ENCODE data around the gene PARD6A.

Gene PARD6A

GRCh38 chr16:67697422-67698185 lies 36.8 kb downstream of the PARD6A start:
- DNase-seq = no peak

DNA sequence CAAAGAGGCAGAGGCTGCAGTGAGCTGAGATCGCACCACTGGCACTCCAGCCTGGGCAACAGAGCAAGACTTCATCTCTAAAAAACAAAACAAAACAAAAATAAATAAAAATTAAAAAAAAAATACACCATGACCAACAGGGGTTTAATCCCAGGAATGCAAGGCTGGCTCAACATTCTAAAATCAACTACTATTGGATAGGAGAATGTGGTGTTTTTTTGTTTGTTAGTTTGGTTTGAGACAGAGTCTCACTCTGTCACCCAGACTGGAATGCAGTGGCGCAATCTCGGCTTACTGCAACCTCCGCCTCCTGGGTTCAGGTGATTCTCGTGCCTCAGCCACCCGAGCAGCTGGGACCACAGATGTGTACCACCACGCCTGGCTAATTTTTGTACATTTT lies 38.5 kb downstream of the PARD6A start:
- no peak for DNase-seq

DNA sequence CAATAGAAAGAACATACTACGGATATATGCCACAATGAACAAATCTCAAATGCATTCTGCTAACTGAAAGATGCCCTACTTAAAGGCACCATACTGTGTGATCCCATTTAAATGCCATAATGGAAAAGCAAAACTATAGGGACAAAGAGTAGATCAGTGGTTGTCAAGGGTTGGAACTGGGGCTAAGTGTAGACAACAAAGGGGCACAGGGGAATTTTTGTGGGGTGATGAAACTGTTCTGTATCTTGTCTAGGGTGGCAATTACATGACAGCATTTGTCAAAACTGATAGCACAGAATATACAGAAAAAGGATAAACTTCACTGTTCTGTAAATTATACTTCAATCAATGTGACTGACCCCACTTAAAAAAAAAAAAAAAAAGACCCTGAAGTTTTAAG lies 40.7 kb downstream of the PARD6A start:
- DNase-seq = no peak

- DNase-seq = no peak
These were observed 41.4 kb downstream of the PARD6A start for GRCh38 chr16:67702130-67702529.

GRCh38 chr16:67703626-67704025 lies 42.9 kb downstream of the PARD6A start:
- no peak for DNase-seq

- DNase-seq = no peak
These were observed 43.4 kb downstream of the PARD6A start for GRCh38 chr16:67704110-67704509.

DNA sequence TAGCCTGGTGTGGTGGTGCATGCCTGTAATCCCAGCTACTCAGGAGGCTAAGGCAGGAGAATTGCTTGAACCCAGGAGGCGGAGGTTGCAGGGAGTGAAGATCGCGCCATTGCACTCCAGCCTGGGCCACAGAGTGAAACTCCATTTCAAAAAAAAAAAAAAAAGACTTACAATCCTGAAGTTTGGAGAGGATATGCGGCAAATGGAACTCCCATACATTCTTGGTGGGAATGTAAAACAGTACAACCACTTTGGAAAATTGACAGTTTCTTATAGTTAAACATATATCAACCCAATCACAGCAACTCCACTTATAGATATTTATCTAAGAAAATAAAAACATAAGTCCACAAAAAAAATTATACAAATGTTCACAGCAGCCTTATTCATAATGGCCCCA lies 46.5 kb downstream of the PARD6A start:
- DNase-seq = no peak

DNA sequence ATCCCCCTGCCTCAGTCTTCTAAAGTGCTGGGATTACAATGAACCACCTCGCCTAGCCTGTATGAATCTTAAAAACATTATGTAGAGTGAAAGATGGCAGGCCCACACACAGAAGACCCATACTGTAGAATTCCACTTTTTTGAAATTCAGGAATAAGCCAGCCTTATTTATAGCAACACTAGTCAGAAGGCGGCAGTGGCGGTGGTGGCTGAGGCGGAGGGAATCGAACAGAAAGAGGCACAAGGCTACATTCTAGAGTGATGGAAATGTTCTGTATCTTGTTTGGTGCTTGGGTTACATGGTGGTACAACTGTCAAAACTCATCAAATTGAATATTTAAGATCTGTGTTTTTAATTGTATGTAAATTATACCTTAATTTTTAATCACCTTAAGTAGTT lies 47.0 kb downstream of the PARD6A start:
- DNase-seq = no peak

- no peak for DNase-seq
These were observed 47.6 kb downstream of the PARD6A start for GRCh38 chr16:67708368-67708771.

GRCh38 chr16:67709050-67709449 lies 48.3 kb downstream of the PARD6A start:
- DNase-seq = no peak

- DNase-seq = no peak
These were observed 49.8 kb downstream of the PARD6A start for GRCh38 chr16:67710607-67711006.

Measured in activated CD8-positive, alpha-beta memory T cell treated with anti-CD3 and anti-CD28 coated beads, Interleukin-2, amount 50 U/mL, for 48 hours (primary cell).